Ovary (tissue), 9 donors: ENCODE measurements around the gene SYTL3. TPM values are rescaled to one million over a fixed set of nuclear protein-coding genes. Genes with fewer than 3 reads are reported as not detected.

ENCODE experiments used
- DNase-seq, 5 donors: peaks; one replicate each; pipeline ENCODE4 v3.0.0-alpha.2; 2019 to 2020
- H3K27ac ChIP-seq, 2 donors: fragments of 200-600 bp; one replicate each; pipeline versions ENCODE4 v1.5.1 to v1.8.0; 2019 to 2022
- H3K27me3 ChIP-seq: fragments of 200-600 bp; one replicate; pipeline ENCODE4 v1.8.0; 2022
- H3K36me3 ChIP-seq: fragments of 200-600 bp; sonication (generic); one replicate; pipeline ENCODE4 v1.5.1; 2019
- H3K4me1 ChIP-seq: one replicate; pipeline ENCODE4 v1.8.1; 2013; ENCODE audit warnings: mild to moderate bottlenecking, moderate library complexity; ENCODE audit not compliant: insufficient read depth
- H3K4me3 ChIP-seq: fragments of 200-600 bp; sonication (generic); one replicate; pipeline ENCODE4 v1.5.1; 2017
- H3K9me3 ChIP-seq, 2 donors: fragments of 200-600 bp in 1 of 2; sonication (generic) in 1 of 2; one replicate each; pipeline versions ENCODE4 v1.5.1 to v1.8.1; 2013 to 2019; ENCODE audit warnings: mild to moderate bottlenecking in 1 of 2, moderate library complexity in 1 of 2
- EP300 ChIP-seq: sonication (generic); formaldehyde crosslinking; IDR thresholded peaks from one replicate; pipeline ENCODE4 v1.6.1; 2017; ENCODE audit warnings: antibody characterized with exemption
- POLR2A ChIP-seq: fragments of 450-650 bp; IDR thresholded peaks from one replicate; pipeline ENCODE4 v1.6.1; 2017; ENCODE audit warnings: antibody characterized with exemption, mild to moderate bottlenecking, moderate library complexity
- WGBS, 3 donors: extraction: QIAGEN DNeasy Blood & Tissue Kit in 1 of 3; methylation state at CpG; one replicate each; pipeline versions ENCODE4 v1.1.5 to v1.1.7; 2013 to 2017; 5-methylcytosine and 5-hydroxymethylcytosine counted together
- intact Hi-C, 4 donors: fragments of 100-400 bp; cut with DNase I; formaldehyde crosslinking; loops; one replicate each; pipeline versions ENCODE4 v1.11.0 to v1.15.1; 2022 to 2023
- polyA plus RNA-seq, 2 donors: library from polyadenylated mRNA; stranded (reverse); fragments of 200-250 nt in 1 of 2; fragments of 350-450 nt in 1 of 2; fragmentation: Illumina TruSeq in 1 of 2; extraction: RNeasy Lipid Tissue Mini Kit (QIAGEN cat#74804) in 1 of 2; gene quantifications; one replicate each; pipeline ENCODE4 v1.2.3, GENCODE V29; 2013 to 2014
- total RNA-seq, 7 donors: library from RNA; depleted of rRNA in 2 of 7; stranded (reverse); fragments of >200 nt in 2 of 7; fragmentation: NEBNext Ultra II Directional in 3 of 7; extraction: Animal tissue kit (Norgen Biotek cat#: 25700) in 3 of 7; gene quantifications; one replicate each; pipeline versions ENCODE4 v1.1.0 to v1.2.4, GENCODE V29; 2016 to 2023
- TF ChIP-seq, protein P1 (sequence below), 3 donors: fragments of 450-650 bp in 2 of 3; fragments of 200-600 bp in 1 of 3; IDR thresholded peaks; one replicate each; pipeline versions ENCODE4 v1.5.1 to v1.8.0; 2016 to 2022; ENCODE audit warnings: antibody characterized with exemption in 3 of 3, mild to moderate bottlenecking in 1 of 3
- donor health status: DM: no; HTN: no; CAD: no; lungs with moderate emphysema.
- donor health status: DM: no; HTN: no; CAD: no.
- donor health status: Bipolar disorder and iron deficiency.
- donor health status: DM: yes; HTN: yes; CAD: no.
- donor health status: DM: no; HTN: no; CAD: no.
- donor health status: DM: yes; HTN: yes; CAD: no.

The SYTL3 gene
- total and polyA plus RNA-seq, 9 donors: 1.7 to 7.8 (median 2.5) TPM

- H3K9me3 ChIP-seq: no peaks in the 10 kb centered on the region
- intact Hi-C loops: no loop called here
- no peaks in the 10 kb centered on the region for H3K36me3 ChIP-seq
- H3K27ac ChIP-seq: no peak overlapping the region
- H3K4me1 ChIP-seq: peaks cover 18% of the 10 kb centered on the region
- TF ChIP-seq EP300 (no peak), POLR2A (no peak)
- TF ChIP-seq, protein P1, sequence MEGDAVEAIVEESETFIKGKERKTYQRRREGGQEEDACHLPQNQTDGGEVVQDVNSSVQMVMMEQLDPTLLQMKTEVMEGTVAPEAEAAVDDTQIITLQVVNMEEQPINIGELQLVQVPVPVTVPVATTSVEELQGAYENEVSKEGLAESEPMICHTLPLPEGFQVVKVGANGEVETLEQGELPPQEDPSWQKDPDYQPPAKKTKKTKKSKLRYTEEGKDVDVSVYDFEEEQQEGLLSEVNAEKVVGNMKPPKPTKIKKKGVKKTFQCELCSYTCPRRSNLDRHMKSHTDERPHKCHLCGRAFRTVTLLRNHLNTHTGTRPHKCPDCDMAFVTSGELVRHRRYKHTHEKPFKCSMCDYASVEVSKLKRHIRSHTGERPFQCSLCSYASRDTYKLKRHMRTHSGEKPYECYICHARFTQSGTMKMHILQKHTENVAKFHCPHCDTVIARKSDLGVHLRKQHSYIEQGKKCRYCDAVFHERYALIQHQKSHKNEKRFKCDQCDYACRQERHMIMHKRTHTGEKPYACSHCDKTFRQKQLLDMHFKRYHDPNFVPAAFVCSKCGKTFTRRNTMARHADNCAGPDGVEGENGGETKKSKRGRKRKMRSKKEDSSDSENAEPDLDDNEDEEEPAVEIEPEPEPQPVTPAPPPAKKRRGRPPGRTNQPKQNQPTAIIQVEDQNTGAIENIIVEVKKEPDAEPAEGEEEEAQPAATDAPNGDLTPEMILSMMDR (IDR thresholded peaks at IDR 0.05): no peak
- DNase-seq: no peak
- H3K27me3 ChIP-seq: no peaks in the 10 kb centered on the region
- 85 to 99% (median 95%) methylated on average over 5 of the region's 5 CpGs for WGBS, 3 donors
- H3K4me3 ChIP-seq: no peak overlapping the region
These were observed 145.7 kb downstream of the SYTL3 start for GRCh38 chr6:158795516-158795915.

GRCh38 chr6:158796353-158796752, 146.5 kb downstream of the SYTL3 start:
- Histone ChIP-seq H3K27me3 (no peaks in the 10 kb centered on the region), H3K27ac (no peak overlapping the region), H3K9me3 (no peaks in the 10 kb centered on the region), H3K4me1 (peaks cover 18% of the 10 kb centered on the region), H3K36me3 (no peaks in the 10 kb centered on the region), H3K4me3 (no peak overlapping the region)
- TF ChIP-seq, protein P1 (IDR thresholded peaks at IDR 0.05): no peak
- TF ChIP-seq POLR2A (no peak), EP300 (no peak)
- DNase-seq: no peak
- WGBS, 3 donors: 89 to 98% (median 93%) methylated on average over 3 of the region's 3 CpGs
- intact Hi-C loops: no loop called here

GRCh38 chr6:158797331-158798310, 147.8 kb downstream of the SYTL3 start:
- intact Hi-C loops: no loop called here
- TF ChIP-seq EP300 (no peak), POLR2A (no peak)
- TF ChIP-seq, protein P1 (IDR thresholded peaks at IDR 0.05): no peak
- Histone ChIP-seq H3K4me1 (peaks cover 18% of the 10 kb centered on the region), H3K36me3 (no peaks in the 10 kb centered on the region), H3K27ac (no peak overlapping the region), H3K9me3 (no peaks in the 10 kb centered on the region), H3K4me3 (no peak overlapping the region), H3K27me3 (no peaks in the 10 kb centered on the region)
- no peak for DNase-seq
- WGBS, 3 donors: 34 to 54% (median 51%) methylated on average over 3 of the region's 3 CpGs

DNA sequence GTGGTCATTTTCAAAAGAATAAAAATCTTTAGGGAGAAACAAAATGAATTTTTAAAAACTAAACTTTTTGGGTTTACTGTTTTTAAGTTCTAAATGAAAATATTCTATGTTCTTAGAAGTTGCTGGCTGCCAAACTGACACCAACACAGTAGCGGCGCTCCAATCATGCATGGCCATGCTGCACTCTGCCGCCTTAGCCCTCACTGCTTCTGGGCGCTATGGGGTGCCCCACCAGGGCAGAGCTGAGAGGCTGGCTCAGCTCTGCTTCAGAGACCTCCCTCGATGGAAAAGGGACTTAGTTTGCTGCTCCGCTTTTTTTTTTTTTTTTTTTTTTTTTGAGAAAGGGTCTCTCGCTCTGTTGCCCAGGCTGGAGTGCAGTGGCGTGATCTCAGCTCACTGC, 148.5 kb downstream of the SYTL3 start:
- 75 to 84% (median 78%) methylated on average over 8 of the region's 8 CpGs for WGBS, 3 donors

More for the DNA sequence above, 148.5 kb downstream of the SYTL3 start:
- no peaks in the 10 kb centered on the region for H3K9me3 ChIP-seq
- DNase-seq: no peak
- H3K4me1 ChIP-seq: peaks cover 20% of the 10 kb centered on the region
- no peak overlapping the region for H3K27ac ChIP-seq
- intact Hi-C loops: no loop called here
- H3K4me3 ChIP-seq: no peak overlapping the region
- no peaks in the 10 kb centered on the region for H3K36me3 ChIP-seq
- no peak for TF ChIP-seq EP300
- TF ChIP-seq, protein P1 (IDR thresholded peaks at IDR 0.05): no peak
- TF ChIP-seq POLR2A: no peak
- no peaks in the 10 kb centered on the region for H3K27me3 ChIP-seq
